HG03439 (cell line): ENCODE data around the gene CPVL.

Source experiments
- ATAC-seq: cut with Tn5 transposase; IDR thresholded peaks from one replicate; pipeline ENCODE4 v1.9.1; 2021; ENCODE audit warnings: mild to moderate bottlenecking, moderate library complexity; ENCODE audit not compliant: unreplicated experiment

Gene CPVL

DNA sequence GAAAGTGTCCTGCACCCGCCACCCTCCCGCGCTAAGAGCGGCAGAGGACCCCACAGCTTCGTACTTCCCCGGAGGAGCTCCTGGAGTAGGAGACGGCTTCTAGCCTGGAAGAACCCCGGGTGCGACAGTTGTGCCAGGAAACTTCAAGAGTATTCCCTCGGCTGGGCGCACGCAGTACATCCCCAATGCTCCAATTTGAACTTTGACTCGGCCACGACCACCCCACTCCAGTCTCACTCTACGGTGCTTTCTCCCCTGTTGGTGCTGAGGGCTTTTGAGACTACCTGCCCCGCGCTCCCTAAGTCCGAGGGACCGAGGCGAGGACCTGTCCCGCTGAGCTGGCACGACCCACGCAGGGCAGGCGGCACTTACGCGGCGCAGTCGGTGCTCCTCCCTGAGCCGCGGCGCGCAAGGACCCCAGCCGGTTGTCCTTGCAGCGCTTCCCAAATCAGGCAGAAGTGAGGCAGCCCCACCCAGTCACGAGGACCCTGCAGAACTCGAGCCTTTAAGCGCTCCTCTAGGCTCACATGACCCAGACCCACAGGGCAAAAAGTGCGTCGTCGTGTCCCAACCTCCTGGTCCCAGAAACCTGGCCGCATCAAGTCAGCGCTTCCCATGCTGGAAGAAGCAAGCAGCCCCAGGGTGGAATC, at the start of gene CPVL:
CPVL (minus strand) TSS at position 481 of the 650 bp plus-strand sequence. CDS start 25,476 bp downstream, outside the sequence.
- ATAC-seq, result no peak

DNA sequence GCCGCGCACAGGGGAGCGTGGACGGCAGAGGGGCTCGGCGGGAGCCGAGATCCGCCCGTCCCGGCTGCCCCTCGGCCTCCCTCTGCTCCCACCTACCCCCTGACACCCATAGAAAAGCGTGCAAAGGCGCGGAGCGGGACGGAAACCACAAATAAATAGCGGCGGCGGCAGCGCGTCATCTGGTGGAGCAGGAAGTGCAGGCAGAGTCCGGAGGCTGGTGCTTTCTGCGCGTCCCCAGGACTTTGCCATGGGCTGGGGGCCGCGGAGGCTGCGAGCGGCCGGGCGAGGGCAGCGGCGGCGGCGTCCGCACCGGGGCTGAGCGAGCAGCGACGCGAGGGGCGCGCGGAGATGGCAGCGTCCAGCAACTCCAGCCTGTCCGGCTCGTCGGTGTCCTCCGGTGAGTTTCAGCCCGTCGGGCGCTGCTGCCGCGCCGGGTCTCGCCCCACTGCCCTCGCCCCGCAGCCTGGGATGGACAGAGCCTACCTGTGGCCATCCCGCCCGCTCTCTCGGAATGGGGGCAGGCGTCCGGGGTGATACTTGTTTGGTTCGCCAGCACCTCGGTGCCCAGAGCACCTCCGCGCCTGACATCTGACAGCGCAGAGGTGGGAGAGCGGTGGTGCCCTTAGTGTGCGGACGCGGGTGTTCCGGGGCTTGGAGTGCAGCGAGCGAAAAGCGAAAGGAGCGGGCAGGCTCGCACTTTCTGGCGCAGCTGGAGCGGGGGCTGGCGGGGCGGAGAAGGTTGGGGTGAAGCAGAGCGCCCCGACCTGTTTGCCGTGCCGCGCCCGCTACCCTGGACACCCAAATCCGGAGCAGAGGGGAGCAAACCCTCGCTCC, 48.5 kb upstream of the CPVL start, which contains the start of gene CHN2:
CHN2 (plus strand) TSS at position 182 of the 834 bp plus-strand sequence.
- no peak for ATAC-seq

DNA sequence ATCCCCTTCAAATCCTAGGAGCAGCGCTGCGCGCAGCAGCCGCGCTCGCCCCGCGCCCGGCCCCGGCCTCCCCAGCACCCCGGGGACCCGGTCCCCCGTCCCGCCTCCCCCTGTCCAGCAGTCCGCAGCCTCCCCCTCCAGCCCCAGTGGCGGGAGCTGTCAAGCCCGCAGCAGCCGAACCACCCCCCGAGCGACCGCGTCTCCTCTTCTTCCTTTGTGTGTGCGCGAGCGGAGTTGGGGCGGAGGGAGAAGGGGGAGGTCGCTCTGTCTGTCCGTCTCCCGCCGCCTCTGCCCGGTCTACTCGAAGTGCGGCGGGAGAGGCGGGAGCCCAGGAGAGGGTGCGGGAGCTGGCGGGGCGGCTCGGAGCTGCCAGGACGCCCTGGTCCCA, 47.9 kb upstream of the CPVL start:
- ATAC-seq, result no peak

DNA sequence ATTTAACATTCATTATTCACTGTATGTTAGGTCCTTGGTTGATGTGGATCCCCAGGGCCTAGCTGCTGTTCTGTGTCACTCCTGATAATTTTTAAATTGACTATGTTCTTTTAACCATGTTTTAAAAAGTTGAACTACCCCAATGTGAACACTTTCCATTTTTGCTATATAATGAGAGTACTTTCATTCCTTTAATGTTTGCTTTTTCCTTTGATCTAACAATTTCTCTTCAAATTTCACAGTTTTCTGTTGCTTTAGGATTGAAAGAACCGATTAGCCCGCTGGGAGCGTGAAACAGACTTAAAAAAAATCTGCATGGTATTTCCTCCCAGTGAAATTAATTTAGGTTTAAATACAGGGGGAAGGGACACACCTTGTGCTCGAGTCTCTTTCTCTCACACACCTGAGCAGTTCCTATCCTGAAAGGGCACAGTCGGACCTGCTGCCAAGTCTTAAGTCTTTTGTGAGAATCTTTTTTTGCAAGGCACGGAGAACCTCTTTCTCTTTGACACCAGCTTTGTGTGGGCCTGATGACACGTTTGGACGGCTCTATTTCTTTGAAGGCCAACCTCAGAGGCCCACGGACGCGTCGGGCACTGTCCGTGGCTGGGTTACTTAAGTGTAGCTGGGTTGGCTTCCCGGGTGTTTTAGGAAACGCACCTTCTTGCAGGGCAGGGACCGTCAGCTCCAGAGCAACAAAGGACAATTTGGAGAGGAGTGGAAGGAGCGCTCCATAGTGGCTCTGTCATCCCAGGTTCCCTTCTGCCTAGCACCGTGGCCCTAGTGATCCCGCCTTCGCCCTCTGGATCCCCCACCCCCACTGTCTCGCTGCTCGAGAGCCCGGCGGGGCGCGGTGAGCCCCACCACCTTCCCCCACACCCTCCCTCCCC, 47.2 kb upstream of the CPVL start:
- no peak for ATAC-seq

DNA sequence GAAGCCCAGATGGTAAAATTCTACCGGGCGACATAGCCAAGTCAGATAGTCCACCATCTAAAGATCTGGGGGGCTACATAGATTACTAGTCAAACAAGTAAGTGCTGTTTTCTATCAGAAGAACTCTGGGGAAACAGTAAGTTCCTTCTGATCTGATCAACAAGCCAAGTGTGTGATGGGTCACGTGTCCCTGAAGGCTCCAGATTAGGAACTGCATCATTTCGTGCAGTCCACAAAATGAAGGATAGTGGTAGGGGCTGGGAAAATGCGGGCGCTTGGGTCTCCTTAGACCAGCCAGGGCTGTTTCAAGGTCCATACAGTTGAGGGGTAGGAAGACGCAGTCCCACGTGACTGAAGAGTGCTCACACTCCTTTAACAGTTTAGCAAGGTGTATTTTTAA, 46.5 kb upstream of the CPVL start:
- ATAC-seq, result no peak

DNA sequence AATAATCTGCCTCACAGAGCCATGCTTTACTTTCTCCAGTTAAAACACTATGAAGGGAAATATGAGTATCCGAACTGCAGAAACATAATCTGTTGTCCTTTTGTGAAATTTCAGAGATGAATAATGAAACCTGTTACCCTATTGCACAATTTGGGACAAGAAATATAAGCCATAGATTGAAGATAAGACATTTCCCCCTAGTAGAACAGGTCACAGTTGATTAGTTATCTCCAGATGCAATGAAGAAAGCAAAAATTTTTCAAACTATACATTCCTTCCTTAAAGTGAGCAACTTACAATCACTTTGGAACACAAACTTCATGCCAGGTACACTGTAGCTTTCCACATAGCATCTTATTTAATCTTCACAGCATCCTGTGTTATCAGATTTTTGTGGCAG, 46.0 kb upstream of the CPVL start:
- no peak for ATAC-seq

DNA sequence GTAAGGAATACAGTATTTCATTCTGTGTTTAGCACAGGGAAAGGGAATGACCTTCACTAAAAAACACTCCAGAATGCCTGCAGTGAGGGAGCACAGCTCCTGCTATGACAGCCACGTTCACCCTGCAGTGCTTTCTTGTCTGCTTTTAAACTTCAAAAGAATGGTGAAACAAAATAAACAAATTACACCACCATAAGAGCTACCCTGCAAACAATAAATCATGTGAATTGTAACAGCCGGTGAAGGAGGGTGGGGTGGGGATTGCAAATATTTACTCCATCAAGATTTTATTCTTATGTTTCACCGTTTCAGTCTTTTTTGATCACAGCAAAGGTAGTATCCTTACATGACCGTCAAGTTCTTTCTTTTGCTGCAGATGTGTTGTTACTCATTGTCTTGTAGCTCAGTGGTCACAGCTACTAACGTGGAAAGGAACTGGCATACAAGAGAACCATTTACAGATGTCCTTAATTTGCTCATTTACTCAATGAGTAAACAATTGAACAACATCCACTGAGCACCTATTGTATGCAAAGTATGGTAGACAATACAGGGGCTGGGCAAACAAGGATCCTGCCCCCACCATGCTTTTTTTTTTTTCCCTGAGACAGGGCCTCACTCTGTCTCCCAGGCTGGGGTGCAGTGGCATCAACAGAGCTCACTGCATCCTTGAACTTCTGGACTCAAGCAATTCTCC, 44.2 kb upstream of the CPVL start:
- ATAC-seq, result no peak

- ATAC-seq, result no peak
Observed at GRCh38 chr7:29189743-29190201, 43.4 kb upstream of the CPVL start.

DNA sequence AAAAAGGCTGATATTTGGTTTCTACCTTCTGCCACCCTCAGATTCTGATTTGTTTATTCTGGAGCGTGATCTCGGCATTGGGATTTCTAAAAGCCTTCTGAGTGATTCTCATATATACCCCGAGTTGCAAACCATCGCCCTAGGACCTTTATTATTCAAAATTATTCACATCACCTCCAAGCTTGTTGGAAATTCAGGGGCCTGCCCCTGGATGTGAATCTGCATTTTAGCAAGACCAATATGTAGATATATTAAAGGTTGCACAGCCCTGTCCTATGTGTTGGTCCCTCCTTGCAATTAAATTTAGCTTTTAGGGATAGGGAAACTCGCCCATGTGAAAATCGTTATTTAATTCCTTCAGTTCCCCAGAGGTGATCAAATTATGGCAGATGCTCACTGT, 39.3 kb upstream of the CPVL start:
- no peak for ATAC-seq

DNA sequence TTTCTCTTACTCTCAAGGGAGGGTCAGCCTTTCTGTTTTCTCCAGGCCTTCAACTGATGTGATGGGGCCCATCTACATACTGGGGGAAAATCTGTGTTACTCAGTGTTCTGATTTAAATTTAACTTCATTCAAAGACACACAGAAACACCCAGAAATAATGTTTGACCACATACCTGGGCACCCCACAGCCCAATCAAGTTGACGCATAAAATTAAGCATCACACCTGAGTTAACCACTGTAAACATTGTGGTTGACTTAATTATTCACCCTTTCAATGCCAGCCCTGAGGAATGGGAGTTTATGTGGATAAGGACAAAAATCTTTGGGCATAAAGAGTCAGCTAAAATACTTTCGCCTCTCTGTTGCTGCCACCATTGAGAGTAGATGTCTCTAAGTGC, 38.3 kb upstream of the CPVL start:
- no peak for ATAC-seq

- no peak for ATAC-seq
Observed at GRCh38 chr7:29179115-29179514, 32.8 kb upstream of the CPVL start.

GRCh38 chr7:29177963-29178600, 31.7 kb upstream of the CPVL start:
- ATAC-seq, result no peak

- no peak for ATAC-seq
Observed at GRCh38 chr7:29173458-29173857, 27.1 kb upstream of the CPVL start.

GRCh38 chr7:29170781-29171180, 24.4 kb upstream of the CPVL start:
- no peak for ATAC-seq

DNA sequence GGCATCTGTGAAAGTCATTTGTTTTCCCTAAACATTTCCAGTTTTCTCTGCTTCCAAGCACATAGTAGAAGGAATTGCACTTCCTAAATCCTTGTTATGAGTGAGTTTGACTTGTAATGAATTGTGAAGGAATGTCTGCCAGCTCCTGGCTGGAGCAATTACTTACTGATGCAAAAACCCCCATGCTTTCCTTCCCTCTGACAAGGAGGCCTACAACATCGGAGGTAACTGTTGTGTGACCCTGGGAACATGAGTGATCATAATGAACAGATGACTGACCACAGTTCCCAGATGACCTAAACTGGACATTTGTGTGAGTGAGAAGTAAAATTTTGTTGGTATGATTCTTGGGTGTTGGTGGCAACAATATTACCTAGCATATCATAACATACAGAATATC, 21.4 kb upstream of the CPVL start:
- no peak for ATAC-seq

DNA sequence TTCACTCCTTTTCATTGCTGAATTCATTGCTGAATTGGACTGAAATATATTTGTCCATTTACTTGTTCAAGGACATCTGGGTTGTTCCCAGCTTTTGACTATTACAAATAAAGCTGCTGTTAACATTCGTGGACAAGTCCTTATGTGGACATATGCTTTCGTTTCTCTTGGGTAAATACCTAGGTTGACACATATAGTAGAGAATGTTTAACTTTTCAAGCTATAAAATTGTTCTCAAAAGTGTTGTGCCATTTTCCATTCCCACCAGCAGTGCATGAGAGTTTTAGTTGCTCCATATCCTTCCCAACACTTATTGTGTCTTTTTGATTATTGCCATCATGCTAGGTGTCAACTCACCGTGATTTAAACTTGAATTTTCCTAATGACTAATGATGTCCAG, 17.5 kb upstream of the CPVL start:
- no peak for ATAC-seq

GRCh38 chr7:29162577-29162976, 16.2 kb upstream of the CPVL start:
- ATAC-seq, result no peak

GRCh38 chr7:29161231-29161630, 14.9 kb upstream of the CPVL start:
- no peak for ATAC-seq

- ATAC-seq, result no peak
Observed at GRCh38 chr7:29160080-29160479, 13.7 kb upstream of the CPVL start.

GRCh38 chr7:29158795-29159423, 12.6 kb upstream of the CPVL start:
- ATAC-seq, result no peak
